ENCODE data around the gene XCR1. TPM values are rescaled to one million over a fixed set of nuclear protein-coding genes. Genes with fewer than 3 reads are reported as not detected.

XCR1 gene
- total and polyA plus RNA-seq, 2 of the 8 experiments (the other 6 are each of a cell fraction or from before 2014, with no cell fraction given): 0.53 TPM; not detected in 1

Other genes starting within 250 kb of the XCR1 start
- not detected in 2 replicates for gene SLC6A20, start 230.9 kb downstream of the XCR1 start, total RNA-seq (2021; fragmentation: NEBNext Ultra II Directional; extraction: Animal tissue kit (Norgen Biotek cat#: 25700))
- 0.05 and 0.17 TPM in 2 replicates for gene SLC6A20, start 230.9 kb downstream of the XCR1 start, polyA plus RNA-seq (2011; rRNA removed)
- gene LZTFL1, start 185.4 kb downstream of the XCR1 start, total RNA-seq (2021; fragmentation: NEBNext Ultra II Directional; extraction: Animal tissue kit (Norgen Biotek cat#: 25700)): 11.5 and 11.8 TPM in 2 replicates
- 8.3 and 8.7 TPM in 2 replicates for gene LZTFL1, start 185.4 kb downstream of the XCR1 start, polyA plus RNA-seq (2011; rRNA removed)
- gene CCR9, start 140.9 kb downstream of the XCR1 start, total RNA-seq (2021; fragmentation: NEBNext Ultra II Directional; extraction: Animal tissue kit (Norgen Biotek cat#: 25700)): not detected in 2 replicates
- not detected in 2 replicates for gene CCR9, start 140.9 kb downstream of the XCR1 start, polyA plus RNA-seq (2011; rRNA removed)
- not detected in 2 replicates for gene CXCR6, start 84.0 kb downstream of the XCR1 start, total RNA-seq (2021; fragmentation: NEBNext Ultra II Directional; extraction: Animal tissue kit (Norgen Biotek cat#: 25700))
- not detected in 2 replicates for gene CXCR6, start 84.0 kb downstream of the XCR1 start, polyA plus RNA-seq (2011; rRNA removed)
- gene FYCO1, start 31.7 kb downstream of the XCR1 start, total RNA-seq (2021; fragmentation: NEBNext Ultra II Directional; extraction: Animal tissue kit (Norgen Biotek cat#: 25700)): 9.3 and 10.8 TPM in 2 replicates
- gene FYCO1, start 31.7 kb downstream of the XCR1 start, polyA plus RNA-seq (2011; rRNA removed): 4.8 and 6.7 TPM in 2 replicates
- gene CCR1, start 180.8 kb upstream of the XCR1 start, total RNA-seq (2021; fragmentation: NEBNext Ultra II Directional; extraction: Animal tissue kit (Norgen Biotek cat#: 25700)): not detected in 2 replicates
- gene CCR1, start 180.8 kb upstream of the XCR1 start, polyA plus RNA-seq (2011; rRNA removed): not detected in 2 replicates
- not detected in 2 replicates for gene CCR3, start 215.0 kb upstream of the XCR1 start, total RNA-seq (2021; fragmentation: NEBNext Ultra II Directional; extraction: Animal tissue kit (Norgen Biotek cat#: 25700))
- gene CCR3, start 215.0 kb upstream of the XCR1 start, polyA plus RNA-seq (2011; rRNA removed): not detected in 2 replicates

All from H1 (cell line).